Fibroblast of lung (primary cell): ENCODE measurements around the gene ABLIM2. TPM values are rescaled to one million over a fixed set of nuclear protein-coding genes. Genes with fewer than 3 reads are reported as not detected.

Experiments
- DNase-seq, 2 donors: peaks; one replicate each; pipeline versions ENCODE4 v3.0.0 to v3.0.0-alpha.2; 2010; ENCODE audit warnings: low read depth in 2 of 2
- H2AFZ ChIP-seq: 2 replicates; pipeline ENCODE4 v1.5.1; 2012; ENCODE audit warnings: low read length, control low read depth, inconsistent platforms
- H3K27ac ChIP-seq: 2 replicates; pipeline ENCODE4 v1.5.1; 2011; ENCODE audit warnings: low read length, control low read depth; ENCODE audit not compliant: insufficient read depth
- H3K27me3 ChIP-seq: 2 replicates; pipeline ENCODE4 v1.5.1; 2011; ENCODE audit warnings: mild to moderate bottlenecking, low read length; ENCODE audit not compliant: control insufficient read depth, insufficient read depth
- H3K36me3 ChIP-seq: 2 replicates; pipeline ENCODE4 v1.5.1; 2011; ENCODE audit warnings: low read length; ENCODE audit not compliant: control insufficient read depth, insufficient read depth
- H3K4me1 ChIP-seq: 2 replicates; pipeline ENCODE4 v1.5.1; 2011; ENCODE audit warnings: low read length; ENCODE audit not compliant: control insufficient read depth, insufficient read depth; ENCODE audit errors: extremely low read depth
- H3K4me2 ChIP-seq: 2 replicates; pipeline ENCODE4 v1.5.1; 2011; ENCODE audit warnings: low read length, control low read depth; ENCODE audit not compliant: insufficient read depth; ENCODE audit errors: extremely low read depth
- H3K4me3 ChIP-seq, 4 experiments: fragments of 200-600 bp in 1 of 4; sonication (generic) in 1 of 4; replicated peaks in 1 of 4; 2 replicates each; pipeline ENCODE4 v1.5.1; 2011 to 2016; ENCODE audit warnings: low read length in 4 of 4, low read depth in 3 of 4, mild to moderate bottlenecking in 3 of 4, control low read depth in 2 of 4, inconsistent platforms in 1 of 4, mixed read lengths in 1 of 4; ENCODE audit not compliant: insufficient read depth in 1 of 4; ENCODE audit errors: control extremely low read depth in 1 of 4
- H3K79me2 ChIP-seq: 2 replicates; pipeline ENCODE4 v1.5.1; 2012; ENCODE audit warnings: mild to moderate bottlenecking, low read length, inconsistent platforms; ENCODE audit not compliant: control insufficient read depth, insufficient read depth
- H3K9ac ChIP-seq: 2 replicates; pipeline ENCODE4 v1.5.1; 2011; ENCODE audit warnings: mild to moderate bottlenecking, low read length, control low read depth; ENCODE audit not compliant: insufficient read depth
- H3K9me3 ChIP-seq: 2 replicates; pipeline ENCODE4 v1.5.1; 2012; ENCODE audit warnings: low read depth, low read length; ENCODE audit not compliant: control insufficient read depth, insufficient read depth
- H4K20me1 ChIP-seq: 2 replicates; pipeline ENCODE4 v1.5.1; 2011; ENCODE audit warnings: low read length; ENCODE audit not compliant: control insufficient read depth, insufficient read depth; ENCODE audit errors: extremely low read depth
- CTCF ChIP-seq, 2 donors: IDR thresholded peaks in 1 of 2; conservative IDR thresholded peaks in 1 of 2; 1 replicate in 1 of 2; 2 replicates in 1 of 2; pipeline ENCODE4 v1.5.1; 2011 to 2012; ENCODE audit warnings: low read length in 2 of 2, control low read depth in 1 of 2, inconsistent platforms in 1 of 2, low read depth in 1 of 2, mild to moderate bottlenecking in 1 of 2
- EZH2 ChIP-seq: IDR thresholded peaks from 2 replicates; pipeline ENCODE4 v1.5.1; 2012; ENCODE audit warnings: low read length, control low read depth, mild to moderate bottlenecking; ENCODE audit errors: missing control alignments
- polyA plus RNA-seq, 2 donors: library from polyadenylated mRNA; depleted of rRNA in 1 of 2; stranded (reverse) in 1 of 2; unstranded in 1 of 2; fragments of >200 nt; gene quantifications; 2 replicates each; pipeline ENCODE4 v1.2.1, GENCODE V29; 2011 to 2012; ENCODE audit warnings: missing spikeins in 1 of 2
- total RNA-seq: library from RNA; depleted of rRNA; stranded (reverse); fragments of >200 nt; gene quantifications from 2 replicates; pipeline ENCODE4 v1.2.1, GENCODE V29; 2014

Gene ABLIM2
- total and polyA plus RNA-seq, 2 donors (not counting 1 experiment from before 2014, with no cell fraction given): 0.66 to 2.6 TPM

- H3K4me2 ChIP-seq: no peak overlapping the region
- no peak for DNase-seq
These were observed 148.7 kb downstream of the ABLIM2 start for GRCh38 chr4:8009710-8010511.

GRCh38 chr4:8009097-8009496 lies 149.5 kb downstream of the ABLIM2 start:
- no peak overlapping the region for H3K4me2 ChIP-seq
- no peaks in the 10 kb centered on the region for H4K20me1 ChIP-seq
- DNase-seq: no peak
- no peaks in the 10 kb centered on the region for H3K79me2 ChIP-seq
- no peak overlapping the region for H2AFZ ChIP-seq
- no peaks in the 10 kb centered on the region for H3K36me3 ChIP-seq
- peaks cover 12% of the 10 kb centered on the region for H3K27me3 ChIP-seq
- no peaks in the 10 kb centered on the region for H3K9me3 ChIP-seq
- no peak for TF ChIP-seq EZH2
- TF ChIP-seq CTCF (conservative IDR thresholded peaks at IDR 0.05 in 1 of 2, IDR thresholded peaks at IDR 0.05 in 1 of 2; ENCODE audit: low read depth in 1 of 2, low read length in 2 of 2): no peak
- no peak overlapping the region for H3K27ac ChIP-seq
- H3K9ac ChIP-seq: no peak overlapping the region
- no peak overlapping the region for H3K4me3 ChIP-seq
- no peaks in the 10 kb centered on the region for H3K4me1 ChIP-seq

More at GRCh38 chr4:8009710-8010511, 148.7 kb downstream of the ABLIM2 start:
- Histone ChIP-seq H2AFZ (no peak overlapping the region), H3K9ac (no peak overlapping the region), H3K4me3 (no peak overlapping the region), H3K27me3 (peaks cover 12% of the 10 kb centered on the region), H3K4me1 (no peaks in the 10 kb centered on the region), H4K20me1 (no peaks in the 10 kb centered on the region), H3K36me3 (no peaks in the 10 kb centered on the region), H3K9me3 (no peaks in the 10 kb centered on the region), H3K27ac (no peak overlapping the region), H3K79me2 (no peaks in the 10 kb centered on the region)
- TF ChIP-seq CTCF (conservative IDR thresholded peaks at IDR 0.05 in 1 of 2, IDR thresholded peaks at IDR 0.05 in 1 of 2; ENCODE audit: low read depth in 1 of 2, low read length in 2 of 2) (no peak), EZH2 (no peak)

- TF ChIP-seq CTCF (conservative IDR thresholded peaks at IDR 0.05 in 1 of 2, IDR thresholded peaks at IDR 0.05 in 1 of 2; ENCODE audit: low read depth in 1 of 2, low read length in 2 of 2) (no peak), EZH2 (no peak)
- Histone ChIP-seq H2AFZ (no peak overlapping the region), H3K79me2 (no peaks in the 10 kb centered on the region), H3K9ac (no peak overlapping the region), H3K4me1 (no peaks in the 10 kb centered on the region), H3K4me2 (no peak overlapping the region), H3K27me3 (peaks cover 7% of the 10 kb centered on the region), H4K20me1 (no peaks in the 10 kb centered on the region), H3K27ac (no peak overlapping the region), H3K4me3 (no peak overlapping the region), H3K9me3 (no peaks in the 10 kb centered on the region), H3K36me3 (no peaks in the 10 kb centered on the region)
- no peak for DNase-seq
These were observed 150.2 kb downstream of the ABLIM2 start for GRCh38 chr4:8008391-8008790.
